BJ (cell line): ENCODE results near the gene OXSR1. TPM values are rescaled to one million over a fixed set of nuclear protein-coding genes. Genes with fewer than 3 reads are reported as not detected.

Experiments
- CTCF ChIA-PET: fragments of 350-600 bp; formaldehyde crosslinking; extraction: SDS; loops from one replicate; lab custom pipeline; 2021; ENCODE audit warnings: antibody characterized with exemption, inconsistent platforms; lab: Yijun Ruan, JAX
- POLR2A ChIA-PET: fragments of 300-600 bp; sonication (Branson Sonifier 250); formaldehyde crosslinking; extraction: SDS; loops from one replicate; lab custom pipeline; 2021; ENCODE audit warnings: antibody characterized with exemption; lab: Charles Lee
- DNase-seq: peaks from one replicate; pipeline ENCODE4 v3.0.0-alpha.2; 2011; ENCODE audit warnings: low read depth
- H3K27me3 ChIP-seq: 2 replicates; pipeline ENCODE4 v1.6.0; 2011; ENCODE audit warnings: low read length; ENCODE audit not compliant: control insufficient read depth, insufficient read depth
- H3K36me3 ChIP-seq: 2 replicates; pipeline ENCODE4 v1.5.1; 2011; ENCODE audit warnings: low read length; ENCODE audit not compliant: control insufficient read depth, insufficient read depth
- H3K4me3 ChIP-seq: 2 replicates; pipeline ENCODE4 v1.5.1; 2011; ENCODE audit warnings: low read depth, mild to moderate bottlenecking, control low read depth, low read length
- polyA plus RNA-seq: library from polyadenylated mRNA; depleted of rRNA; stranded (reverse); fragments of >200 nt; gene quantifications from 2 replicates; pipeline ENCODE4 v1.2.3, GENCODE V29; 2011
- TF ChIP-seq, protein P1 (sequence below): IDR thresholded peaks from 2 replicates; pipeline ENCODE4 v1.5.1; 2011; ENCODE audit warnings: low read depth, mild to moderate bottlenecking, control low read depth, inconsistent platforms, low read length, moderate library complexity; ENCODE audit not compliant: insufficient read depth

Gene OXSR1
- polyA plus RNA-seq, 1 experiment = 27.6 TPM

DNA sequence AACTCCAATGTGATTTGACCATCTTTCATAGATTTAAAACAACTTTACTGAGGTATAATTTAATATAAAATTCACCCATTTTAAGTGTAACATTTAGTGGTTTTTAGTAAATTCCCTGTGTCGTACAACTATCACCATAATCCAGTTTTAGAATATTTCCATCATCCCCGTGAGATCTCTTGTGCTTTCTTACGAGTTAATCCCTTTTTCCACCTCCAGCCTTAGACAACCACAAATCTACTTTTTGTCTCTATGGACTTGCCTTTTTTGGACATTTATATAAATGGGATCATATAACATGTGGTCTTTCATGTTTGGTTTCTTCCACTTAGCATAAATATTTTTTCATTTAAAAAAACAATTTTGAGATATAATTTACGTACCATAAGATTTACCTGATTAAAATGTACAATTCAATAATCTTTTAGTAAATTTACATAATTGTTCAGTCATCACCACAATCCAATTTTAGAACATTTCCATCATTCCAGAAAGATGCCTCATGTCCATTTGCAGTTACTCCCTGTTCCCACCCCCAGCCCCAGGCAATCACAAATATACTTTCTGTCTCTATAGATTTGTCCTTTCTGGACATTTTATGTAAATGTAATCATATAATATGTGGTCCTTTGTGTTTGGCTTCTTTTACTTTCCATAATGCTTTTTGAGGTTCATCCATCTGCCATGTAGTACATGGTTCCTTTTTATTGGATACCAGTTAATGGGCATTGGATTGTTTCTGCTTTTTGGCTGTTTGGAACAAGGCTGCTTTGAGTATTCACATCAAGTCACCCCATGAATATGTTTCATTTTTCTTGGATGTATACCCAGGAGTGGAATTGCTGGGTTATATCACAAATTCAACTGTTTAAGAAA, 3.1 kb downstream of the OXSR1 start:
- no peak for DNase-seq
- H3K36me3 ChIP-seq = no peaks in the 10 kb centered on the region
- POLR2A ChIA-PET = no interaction called here
- TF ChIP-seq, protein P1, sequence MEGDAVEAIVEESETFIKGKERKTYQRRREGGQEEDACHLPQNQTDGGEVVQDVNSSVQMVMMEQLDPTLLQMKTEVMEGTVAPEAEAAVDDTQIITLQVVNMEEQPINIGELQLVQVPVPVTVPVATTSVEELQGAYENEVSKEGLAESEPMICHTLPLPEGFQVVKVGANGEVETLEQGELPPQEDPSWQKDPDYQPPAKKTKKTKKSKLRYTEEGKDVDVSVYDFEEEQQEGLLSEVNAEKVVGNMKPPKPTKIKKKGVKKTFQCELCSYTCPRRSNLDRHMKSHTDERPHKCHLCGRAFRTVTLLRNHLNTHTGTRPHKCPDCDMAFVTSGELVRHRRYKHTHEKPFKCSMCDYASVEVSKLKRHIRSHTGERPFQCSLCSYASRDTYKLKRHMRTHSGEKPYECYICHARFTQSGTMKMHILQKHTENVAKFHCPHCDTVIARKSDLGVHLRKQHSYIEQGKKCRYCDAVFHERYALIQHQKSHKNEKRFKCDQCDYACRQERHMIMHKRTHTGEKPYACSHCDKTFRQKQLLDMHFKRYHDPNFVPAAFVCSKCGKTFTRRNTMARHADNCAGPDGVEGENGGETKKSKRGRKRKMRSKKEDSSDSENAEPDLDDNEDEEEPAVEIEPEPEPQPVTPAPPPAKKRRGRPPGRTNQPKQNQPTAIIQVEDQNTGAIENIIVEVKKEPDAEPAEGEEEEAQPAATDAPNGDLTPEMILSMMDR = no peak
- H3K4me3 ChIP-seq = no peak overlapping the region
- CTCF ChIA-PET = no interaction called here
- H3K27me3 ChIP-seq = no peaks in the 10 kb centered on the region

GRCh38 chr3:38169027-38169317, 3.6 kb downstream of the OXSR1 start:
- ChIA-PET POLR2A (no interaction called here), CTCF (no interaction called here)
- TF ChIP-seq, protein P1 = no peak
- no peak for DNase-seq
- no peaks in the 10 kb centered on the region for H3K27me3 ChIP-seq
- no peak overlapping the region for H3K4me3 ChIP-seq
- no peaks in the 10 kb centered on the region for H3K36me3 ChIP-seq

DNA sequence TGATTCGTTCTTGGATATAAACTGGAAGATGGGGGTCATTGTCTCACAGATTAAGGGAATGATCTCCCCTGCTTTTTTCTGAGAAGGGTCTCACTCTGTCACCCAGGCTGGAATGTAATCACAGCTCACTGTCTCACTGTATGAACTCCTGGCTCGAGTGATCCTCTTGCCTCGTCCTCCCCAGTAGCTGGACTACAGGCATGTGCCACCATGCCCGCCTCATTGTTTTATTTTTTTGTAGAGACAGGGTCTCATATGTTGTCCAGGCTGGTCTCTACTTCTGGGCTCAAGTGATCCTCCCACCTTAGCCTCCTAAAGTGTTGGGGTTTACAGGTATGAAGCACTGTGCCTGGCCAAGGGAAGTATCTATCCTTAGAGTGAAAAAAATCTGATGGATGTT, 5.4 kb downstream of the OXSR1 start:
- H3K27me3 ChIP-seq = no peaks in the 10 kb centered on the region
- ChIA-PET POLR2A (no interaction called here), CTCF (no interaction called here)
- DNase-seq = no peak
- TF ChIP-seq, protein P1 = no peak
- H3K4me3 ChIP-seq = no peak overlapping the region
- H3K36me3 ChIP-seq = no peaks in the 10 kb centered on the region

GRCh38 chr3:38171622-38172021, 6.3 kb downstream of the OXSR1 start:
- TF ChIP-seq, protein P1 = no peak

GRCh38 chr3:38173834-38174418, 8.6 kb downstream of the OXSR1 start:
- no peak overlapping the region for H3K4me3 ChIP-seq
- no peak for DNase-seq
- POLR2A ChIA-PET = no interaction called here
- TF ChIP-seq, protein P1 = no peak
- no peaks in the 10 kb centered on the region for H3K36me3 ChIP-seq
- CTCF ChIA-PET = no interaction called here
- no peaks in the 10 kb centered on the region for H3K27me3 ChIP-seq

More at GRCh38 chr3:38171622-38172021, 6.3 kb downstream of the OXSR1 start:
- Histone ChIP-seq H3K36me3 (no peaks in the 10 kb centered on the region), H3K27me3 (no peaks in the 10 kb centered on the region), H3K4me3 (no peak overlapping the region)
- ChIA-PET POLR2A (no interaction called here), CTCF (interaction anchor here (1.3 kb wide), 1 partner anchor 14 kb away, joined by 3 read pairs; no protein-coding TSS in a partner anchor)
- DNase-seq = no peak
